HG02870 (cell line): ENCODE results near the gene RCL1.

ENCODE experiments used
- ATAC-seq: cut with Tn5 transposase; IDR thresholded peaks from one replicate; pipeline ENCODE4 v1.9.1; 2021; ENCODE audit warnings: mild to moderate bottlenecking, moderate library complexity; ENCODE audit not compliant: unreplicated experiment

The RCL1 gene

GRCh38 chr9:4838189-4838546 is 45.4 kb downstream of the RCL1 start:
- no peak for ATAC-seq

DNA sequence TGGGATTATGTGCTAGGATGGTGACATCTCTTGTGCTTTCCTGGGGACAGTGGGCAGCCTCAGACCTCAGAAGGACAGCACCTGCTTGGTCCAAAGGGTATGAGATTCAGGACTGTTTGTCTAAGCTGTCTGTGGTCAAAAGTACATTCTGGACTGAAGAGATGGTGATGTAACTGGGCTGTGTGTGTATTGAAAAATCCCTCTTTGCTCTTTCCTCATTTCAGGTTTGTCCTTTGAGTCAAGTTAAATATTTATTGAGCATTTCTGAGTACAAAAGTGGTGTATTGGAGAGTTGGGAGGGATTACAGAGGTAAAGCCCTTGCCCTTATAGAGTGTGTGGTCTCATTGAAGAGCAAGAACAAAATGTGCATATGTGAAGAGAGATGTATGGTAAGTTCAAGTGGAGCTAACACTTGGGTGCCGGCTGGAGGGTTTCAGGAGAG is 46.7 kb downstream of the RCL1 start:
- ATAC-seq, result no peak

DNA sequence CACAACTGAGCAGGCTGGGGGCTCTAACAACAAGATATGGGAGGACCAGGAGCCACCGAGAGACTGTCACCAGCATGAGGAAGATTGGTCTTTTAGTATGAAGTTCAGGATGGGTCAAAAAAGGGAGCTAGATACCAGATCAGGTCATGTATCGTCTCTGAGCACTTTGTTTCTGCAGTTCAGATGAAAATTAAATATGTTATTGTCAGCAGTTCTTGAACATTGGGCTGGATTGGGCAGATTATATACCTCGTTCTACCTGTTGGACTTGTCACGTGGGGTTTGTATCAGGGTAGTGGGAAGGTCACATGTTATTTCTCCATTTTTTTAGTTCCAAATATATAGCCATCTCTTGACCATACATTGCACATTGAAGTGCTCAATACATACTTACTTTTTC is 47.3 kb downstream of the RCL1 start:
- no peak for ATAC-seq

DNA sequence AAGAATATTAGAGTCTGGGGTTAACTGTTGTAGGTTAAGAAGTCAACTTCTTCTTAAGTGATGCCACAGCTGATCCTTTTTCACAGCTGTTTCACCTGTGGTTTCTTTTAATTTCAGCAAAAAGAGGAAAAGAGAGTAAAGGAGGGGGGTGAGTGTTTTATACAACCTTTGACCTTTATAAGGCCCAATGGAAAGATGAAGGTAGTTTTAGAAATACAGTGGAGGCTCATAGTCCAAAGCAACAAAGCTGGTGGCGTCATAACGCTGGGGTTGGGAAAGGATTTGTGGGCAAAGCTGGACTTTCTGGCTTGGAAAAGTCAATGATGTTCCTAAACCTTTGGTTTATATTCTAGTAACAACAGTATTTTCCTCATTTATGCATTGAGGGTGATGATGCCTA is 49.5 kb downstream of the RCL1 start:
- ATAC-seq, result no peak

DNA sequence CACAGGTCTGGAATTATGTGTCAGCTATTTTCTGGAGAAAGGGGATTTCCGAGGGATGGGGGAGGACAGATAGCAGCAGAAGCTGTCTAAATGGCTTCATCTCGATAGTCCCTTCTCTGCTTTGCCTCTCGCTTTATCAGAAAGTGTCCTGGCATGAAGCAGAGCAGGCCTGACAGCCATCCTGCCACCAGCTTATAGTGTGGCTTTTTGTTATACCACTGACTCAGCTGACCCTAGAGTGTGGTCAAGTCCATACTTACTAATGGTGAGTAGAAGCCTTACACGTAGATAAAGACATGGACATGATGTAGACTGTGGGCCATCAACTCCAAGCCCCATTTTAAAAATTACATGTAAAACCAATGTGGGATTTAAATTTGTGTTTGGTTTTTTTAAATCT is 50.0 kb downstream of the RCL1 start:
- ATAC-seq, result no peak

DNA sequence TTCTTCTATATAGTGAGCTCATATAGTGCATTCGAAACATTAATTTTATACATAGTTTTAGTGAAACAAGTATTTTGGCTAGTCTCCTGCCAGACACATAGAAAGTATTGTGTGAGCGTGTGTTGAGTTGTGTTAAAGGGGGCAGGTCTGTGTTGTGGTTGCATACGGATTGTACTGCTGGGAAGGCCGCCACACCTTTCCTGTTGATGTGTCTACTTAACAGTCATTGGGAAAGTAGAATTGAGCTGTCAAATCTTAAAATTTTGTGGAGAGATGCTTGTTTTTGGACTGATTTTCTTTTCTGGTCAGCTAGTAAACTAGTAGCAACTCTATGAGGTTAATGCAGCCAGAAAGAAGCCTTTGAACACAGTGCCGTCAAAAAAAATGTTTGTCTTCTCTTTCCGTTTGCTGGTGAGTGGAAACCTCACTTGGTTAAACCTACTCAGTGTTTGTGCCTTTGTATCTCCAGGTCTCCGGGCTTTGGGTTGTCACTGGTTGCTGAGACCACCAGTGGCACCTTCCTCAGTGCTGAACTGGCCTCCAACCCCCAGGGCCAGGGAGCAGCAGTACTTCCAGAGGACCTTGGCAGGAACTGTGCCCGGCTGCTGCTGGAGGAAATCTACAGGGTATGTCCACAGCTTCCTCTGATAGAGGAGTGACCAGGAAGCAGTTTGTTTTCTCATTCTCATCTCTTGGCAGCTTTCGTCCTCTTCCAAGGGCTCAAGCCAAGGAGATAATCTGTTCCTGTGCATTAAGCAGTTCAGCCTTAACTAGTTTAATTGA is 51.5 kb downstream of the RCL1 start:
- ATAC-seq, result no peak

DNA sequence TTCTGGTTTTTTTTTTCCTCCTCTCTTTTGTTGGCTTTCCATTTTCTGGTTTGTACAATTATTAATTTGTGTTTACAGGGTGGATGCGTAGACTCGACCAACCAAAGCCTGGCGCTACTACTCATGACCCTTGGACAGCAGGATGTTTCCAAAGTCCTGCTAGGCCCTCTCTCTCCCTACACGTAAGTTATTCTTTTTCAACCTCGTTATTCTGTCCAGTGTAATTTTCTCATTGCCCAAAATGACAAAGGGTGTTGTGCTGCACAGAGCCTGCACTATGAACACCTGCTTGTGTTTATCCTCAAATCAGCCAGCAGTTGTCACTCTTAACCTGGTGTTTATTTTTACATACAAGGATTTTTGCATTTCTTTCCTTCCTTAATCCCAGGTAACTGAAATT is 56.6 kb downstream of the RCL1 start:
- ATAC-seq, result no peak

DNA sequence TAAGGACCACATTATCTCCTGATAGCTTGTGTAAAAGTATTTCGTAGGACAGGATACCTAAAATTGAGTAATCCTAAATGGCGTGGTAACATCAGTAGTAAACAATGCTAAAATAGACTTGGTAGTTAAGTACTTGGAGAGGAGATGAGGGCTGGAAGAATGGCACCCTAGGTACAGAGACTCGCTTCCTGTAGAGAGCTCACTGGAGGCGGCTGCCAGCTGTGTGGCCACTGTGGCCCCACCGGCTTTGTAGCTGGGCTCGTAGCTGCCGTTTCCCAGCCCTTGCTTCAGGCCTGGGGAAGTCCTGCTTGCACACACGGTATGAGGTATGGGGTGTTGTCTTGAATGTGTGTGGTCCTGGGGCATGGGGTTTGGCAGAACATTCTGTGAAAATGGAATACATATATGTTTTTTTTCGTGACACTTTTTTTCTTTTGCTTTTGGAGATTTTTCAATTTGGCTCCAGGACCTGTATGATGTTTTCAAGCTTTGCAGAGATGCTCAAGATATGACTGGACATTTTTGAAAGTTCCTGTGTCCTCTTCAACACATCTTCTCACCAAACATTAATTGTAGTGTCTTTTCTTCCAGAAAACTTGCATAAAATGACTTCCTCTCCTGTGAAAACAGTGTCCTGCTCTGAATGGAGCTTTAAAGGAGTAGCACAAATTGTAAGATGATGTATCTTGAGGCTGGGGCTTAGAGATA is 58.0 kb downstream of the RCL1 start:
- ATAC-seq, result no peak

DNA sequence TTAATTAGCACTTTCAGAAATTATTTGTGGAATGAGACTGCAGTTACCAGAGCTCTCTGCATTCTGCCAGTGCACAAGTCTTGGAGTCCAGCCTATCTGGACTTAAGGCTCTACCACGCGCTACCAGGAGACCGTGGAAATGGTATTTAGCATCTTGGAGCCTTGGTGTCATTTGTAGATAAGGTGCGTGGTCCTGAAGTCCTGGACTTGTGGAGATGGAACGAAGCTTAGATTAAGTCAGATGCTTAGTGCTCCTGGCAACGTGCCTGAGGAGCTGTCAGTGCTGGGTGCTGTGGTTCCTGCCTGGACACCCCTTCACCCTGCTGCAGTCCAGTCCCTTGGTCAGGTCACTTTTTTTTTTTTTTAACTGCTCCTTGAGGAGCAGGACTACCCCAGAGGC is 59.7 kb downstream of the RCL1 start:
- no peak for ATAC-seq

DNA sequence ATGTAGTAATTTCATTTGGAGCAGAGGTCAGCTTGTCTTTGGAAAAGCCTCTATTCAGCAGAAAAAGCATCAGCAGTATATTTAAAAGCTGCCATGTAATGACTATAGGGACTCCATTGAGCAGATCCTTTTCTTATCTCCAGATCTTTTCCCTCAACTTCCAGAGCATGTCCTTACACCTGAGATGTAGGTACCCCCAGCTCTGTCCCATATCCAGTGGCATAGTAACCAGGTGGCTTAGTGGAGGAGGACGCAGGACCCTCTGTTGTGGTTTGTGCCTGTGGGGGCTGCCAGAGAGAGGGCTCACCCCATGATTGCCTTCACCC is 61.5 kb downstream of the RCL1 start:
- no peak for ATAC-seq

GRCh38 chr9:4855841-4856240 is 63.1 kb downstream of the RCL1 start:
- no peak for ATAC-seq

DNA sequence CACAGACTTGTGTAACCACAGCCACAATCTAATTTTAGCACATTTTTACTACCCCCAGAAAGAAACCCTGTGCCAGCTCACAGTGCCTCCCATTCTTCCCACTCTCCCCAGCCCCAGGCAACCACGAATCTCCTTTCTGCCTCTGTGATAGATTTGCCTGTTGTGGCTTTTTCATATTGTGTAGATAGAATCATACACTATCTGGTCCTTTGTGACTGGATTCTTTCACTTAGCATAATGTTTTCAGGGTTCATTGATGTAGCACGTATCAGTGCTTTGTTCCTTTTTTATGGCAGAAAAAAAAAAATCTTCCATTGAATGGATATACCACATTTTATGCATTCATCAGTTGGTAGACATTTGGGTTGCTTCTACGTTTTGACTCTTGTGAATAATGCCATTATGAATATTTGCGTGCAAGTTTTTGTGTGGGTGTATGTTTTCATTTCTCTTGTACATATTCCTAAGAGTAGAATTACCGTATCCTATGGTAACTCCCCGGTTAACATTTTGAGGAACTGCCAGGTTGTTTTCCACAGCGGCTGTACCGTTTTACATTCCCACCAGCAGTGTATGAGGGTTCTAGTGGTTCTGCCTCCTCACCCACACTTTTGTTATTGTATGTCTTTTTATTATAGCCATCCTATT is 64.5 kb downstream of the RCL1 start:
- no peak for ATAC-seq

DNA sequence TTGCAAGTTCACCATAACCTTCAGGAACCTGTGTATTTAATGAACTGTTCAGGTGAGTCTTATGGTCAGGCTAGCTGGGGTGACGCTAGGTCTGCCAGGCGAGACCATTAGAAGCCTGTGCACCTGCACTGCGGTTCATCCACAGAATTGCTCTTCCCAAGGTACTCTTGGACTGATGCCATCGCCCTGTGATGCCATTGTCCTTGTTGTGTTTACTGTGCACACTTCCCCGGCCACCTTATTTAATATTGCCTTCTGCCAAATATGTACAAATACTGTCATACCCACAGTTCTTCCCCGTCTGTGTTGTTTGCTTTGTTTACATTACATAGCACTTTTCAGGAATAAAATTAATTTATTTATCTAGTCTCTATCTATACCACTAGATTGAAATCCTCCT is 66.3 kb downstream of the RCL1 start:
- no peak for ATAC-seq

DNA sequence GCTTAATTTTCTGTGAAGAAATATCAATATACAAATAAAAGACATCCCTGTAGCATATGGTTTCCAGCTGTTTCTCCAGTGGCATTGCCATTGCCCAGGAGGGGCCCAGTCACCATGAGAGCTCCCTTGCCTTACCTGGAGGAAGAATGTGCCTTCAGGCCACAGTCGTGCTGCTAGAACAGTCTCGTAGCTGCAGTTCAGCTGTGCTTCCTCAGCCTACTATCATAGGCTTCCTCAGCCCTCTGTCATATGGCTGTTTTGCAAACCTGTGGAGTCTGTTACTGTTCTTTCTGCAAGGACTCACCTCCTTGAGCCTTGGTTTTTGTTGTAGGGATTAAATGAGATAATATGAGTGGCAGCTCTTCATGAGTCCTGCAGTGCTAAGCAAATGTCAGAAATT is 67.6 kb downstream of the RCL1 start:
- ATAC-seq, result no peak

DNA sequence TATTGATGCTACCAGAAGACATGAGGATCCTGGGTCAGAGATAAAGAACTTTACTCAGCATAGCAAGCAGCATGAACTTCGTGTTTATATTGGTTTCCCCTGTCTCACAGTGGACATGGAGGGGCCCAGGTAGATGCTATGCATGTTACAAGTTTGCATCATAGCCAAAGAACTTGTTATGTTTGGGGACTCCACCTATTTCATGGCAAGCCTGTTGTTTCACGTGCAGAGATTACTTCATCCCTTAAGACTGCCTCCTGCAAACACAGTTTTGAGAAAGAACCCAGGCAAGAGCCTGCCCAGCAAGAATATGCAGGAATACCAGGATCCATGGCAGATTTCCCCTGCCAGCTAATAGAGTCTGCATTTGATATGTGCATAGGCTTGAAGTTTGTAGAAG is 68.4 kb downstream of the RCL1 start:
- no peak for ATAC-seq

GRCh38 chr9:4861736-4862451 is 69.2 kb downstream of the RCL1 start:
- no peak for ATAC-seq

GRCh38 chr9:4862506-4863250 is 69.9 kb downstream of the RCL1 start:
- no peak for ATAC-seq

DNA sequence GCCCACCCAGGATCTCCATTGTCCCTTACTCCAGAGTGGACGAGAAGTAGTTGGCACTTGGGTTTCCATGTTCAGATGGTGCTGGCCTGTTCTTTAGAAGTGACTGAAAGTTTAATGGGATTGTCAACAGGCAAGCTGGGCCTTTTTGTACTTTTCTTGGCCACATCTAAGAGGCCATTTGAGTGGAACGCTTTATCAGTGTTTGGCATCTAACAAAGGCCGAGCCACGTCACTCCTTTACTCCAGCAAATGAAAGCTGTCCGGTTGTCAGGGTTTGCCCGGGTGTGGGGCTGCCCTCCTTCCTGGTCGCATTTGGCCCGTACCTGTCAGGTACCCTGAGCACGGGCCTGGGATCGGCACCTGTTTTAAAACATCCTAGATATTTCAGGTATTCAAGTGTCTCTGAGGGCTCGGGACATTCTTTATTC is 71.5 kb downstream of the RCL1 start:
- no peak for ATAC-seq

- ATAC-seq, result no peak
These were observed 72.0 kb downstream of the RCL1 start for GRCh38 chr9:4864698-4865097.

DNA sequence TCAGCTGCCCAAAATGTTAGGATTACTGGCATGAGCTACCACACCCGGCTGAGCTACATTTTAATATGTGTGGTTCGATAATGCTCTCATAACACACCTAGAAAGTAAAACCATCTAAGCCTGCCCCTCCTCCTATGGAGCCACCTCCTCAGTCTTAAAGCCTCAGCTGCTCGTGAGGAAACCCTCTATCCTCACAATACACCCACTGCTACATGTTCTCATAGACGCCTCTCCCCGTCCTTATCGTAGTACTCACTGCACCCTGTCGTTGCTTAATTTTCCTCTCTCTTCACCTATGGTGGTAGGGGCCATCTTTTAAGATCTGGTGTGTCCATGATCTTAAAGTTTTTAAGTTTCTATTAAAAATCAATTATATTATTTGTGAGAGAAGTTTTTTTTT is 72.9 kb downstream of the RCL1 start:
- ATAC-seq, result no peak
